NCI-H774 (cell line): Measurements from ENCODE around the gene PNMA6E.
"Not testable (repeated sequence)": the region's sequence is repeated elsewhere in the genome, so short reads cannot be mapped to it uniquely, and the experiment has no call there.

ENCODE experiments used
- DNase-seq: peaks from one replicate; lab custom pipeline; 2025; lab: John Stamatoyannopoulos, UW

The PNMA6E gene

GRCh38 chrX:153408221-153408721 is 7.1 kb upstream of the PNMA6E start:
- no peak for DNase-seq

DNA sequence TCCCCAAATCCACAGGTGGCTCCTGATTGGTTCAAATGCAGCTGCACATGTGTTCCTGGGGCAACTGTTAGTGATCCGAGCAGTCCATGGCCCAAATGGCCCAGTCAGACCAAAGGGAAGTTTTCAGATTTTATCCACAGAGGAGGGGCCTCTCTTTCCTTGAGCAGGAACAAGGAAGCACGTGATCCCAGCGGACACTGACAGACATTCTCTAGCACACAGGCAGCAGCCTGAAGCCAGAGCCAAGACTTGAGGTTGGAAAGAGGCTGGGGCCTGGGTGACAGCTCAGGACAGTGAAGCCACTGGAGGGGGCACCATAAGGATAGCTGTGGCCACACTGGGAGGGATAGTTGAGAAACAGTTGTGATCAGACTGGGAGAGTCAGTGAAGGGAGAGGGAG is 6.6 kb upstream of the PNMA6E start:
- no peak for DNase-seq

DNA sequence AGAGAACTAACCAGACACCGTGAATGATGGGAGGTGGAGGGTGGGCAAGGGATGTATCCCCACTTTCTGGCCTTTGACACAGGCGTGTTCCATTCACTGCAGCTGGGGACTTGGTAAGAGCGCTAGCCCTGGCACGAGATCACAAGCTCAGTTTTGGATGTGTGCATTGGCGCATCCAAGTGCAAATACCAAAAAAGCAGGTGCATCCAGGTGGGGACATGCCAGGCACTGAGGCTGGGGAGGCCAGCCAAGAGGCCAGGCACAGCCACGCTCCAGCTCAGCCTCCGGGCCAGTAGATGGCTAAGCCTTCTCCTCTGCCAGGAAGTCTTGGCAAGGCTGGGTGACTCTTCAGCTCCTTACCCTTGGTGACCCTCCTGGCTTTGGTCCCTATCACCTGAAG is 5.8 kb upstream of the PNMA6E start:
- no peak for DNase-seq

- no peak for DNase-seq
These were observed 4.9 kb upstream of the PNMA6E start for GRCh38 chrX:153406011-153406410.

- no peak for DNase-seq
These were observed 4.3 kb upstream of the PNMA6E start for GRCh38 chrX:153405426-153405825.

GRCh38 chrX:153404333-153404732 is 3.2 kb upstream of the PNMA6E start:
- not testable (repeated sequence) for DNase-seq

- no peak for DNase-seq
These were observed 711 bp downstream of the PNMA6E start for GRCh38 chrX:153400146-153401132.

DNA sequence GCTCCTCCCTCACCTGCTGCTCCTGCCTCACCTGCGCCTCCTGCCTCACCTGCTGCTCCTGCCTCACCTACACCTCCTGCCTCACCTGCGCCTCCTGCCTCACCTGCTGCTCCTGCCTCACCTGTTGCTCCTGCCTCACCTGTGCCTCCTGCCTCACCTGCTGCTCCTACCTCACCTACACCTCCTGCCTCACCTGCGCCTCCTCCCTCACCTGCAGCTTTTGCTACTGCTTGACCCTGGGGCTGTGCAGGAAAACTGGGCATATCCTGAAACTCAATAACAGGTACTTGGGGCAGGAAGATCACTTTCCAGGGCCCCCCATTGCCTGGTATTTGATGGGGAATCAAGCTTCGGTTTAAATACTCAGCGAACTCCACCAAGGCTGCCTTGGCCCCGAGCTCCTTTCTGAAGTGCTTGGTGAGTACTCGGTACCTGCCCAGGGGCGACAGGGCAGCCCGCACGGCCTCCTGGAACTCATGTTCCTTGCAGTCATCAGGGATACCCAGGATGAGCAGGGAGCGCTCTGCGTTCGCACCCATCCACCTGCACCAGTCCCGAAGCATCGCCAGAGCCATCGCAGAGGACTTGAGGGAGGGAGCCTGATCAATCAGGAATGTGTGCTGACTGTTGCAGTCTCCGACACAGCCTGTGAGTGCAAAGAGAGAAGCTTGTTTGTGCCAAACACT is 2.7 kb downstream of the PNMA6E start:
- no peak for DNase-seq

- no peak for DNase-seq
These were observed 3.7 kb downstream of the PNMA6E start for GRCh38 chrX:153397256-153397960.

DNA sequence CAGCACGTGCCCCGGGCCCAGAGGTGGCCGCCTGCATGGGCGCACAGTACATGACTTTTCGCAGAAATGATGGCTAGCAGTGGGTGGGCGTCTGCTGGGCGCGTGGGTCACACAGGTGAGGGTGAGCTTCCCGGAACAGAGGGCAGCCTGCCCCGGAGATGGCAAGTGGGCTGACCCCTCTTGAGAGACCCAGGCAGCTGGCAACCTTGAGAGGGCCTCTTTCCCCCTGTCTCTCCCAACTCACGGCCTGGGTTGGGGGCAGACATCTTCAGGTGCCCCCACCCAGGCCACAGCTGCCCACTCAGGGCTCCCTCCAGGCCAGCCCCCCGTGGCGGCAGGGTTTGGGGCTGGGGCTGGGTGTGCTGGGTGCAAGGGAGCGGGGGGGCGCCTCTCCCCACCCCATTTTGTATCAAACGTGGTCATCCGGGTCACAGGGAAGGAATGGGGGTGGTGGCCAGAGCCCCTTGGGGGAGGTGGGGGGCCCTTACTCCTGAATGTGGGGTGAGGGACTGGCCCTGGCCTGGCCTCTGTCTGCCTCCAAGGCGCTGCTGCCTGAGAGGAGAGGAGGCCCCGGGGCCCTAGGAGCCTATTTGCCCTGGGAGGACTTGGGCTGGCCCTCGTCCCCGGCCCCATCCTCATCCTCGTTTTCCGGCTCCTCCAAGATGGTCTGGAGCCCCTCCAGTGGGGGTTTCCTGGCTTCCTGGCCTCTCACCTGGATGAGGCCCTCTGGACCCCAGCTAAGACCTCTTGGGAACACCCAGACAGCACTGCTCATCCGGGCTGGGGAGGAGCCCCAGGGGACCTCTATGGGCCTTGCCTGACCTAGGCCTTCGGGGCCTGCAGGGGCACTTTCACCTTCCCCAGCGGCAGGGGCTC is 4.6 kb downstream of the PNMA6E start:
- no peak for DNase-seq

DNA sequence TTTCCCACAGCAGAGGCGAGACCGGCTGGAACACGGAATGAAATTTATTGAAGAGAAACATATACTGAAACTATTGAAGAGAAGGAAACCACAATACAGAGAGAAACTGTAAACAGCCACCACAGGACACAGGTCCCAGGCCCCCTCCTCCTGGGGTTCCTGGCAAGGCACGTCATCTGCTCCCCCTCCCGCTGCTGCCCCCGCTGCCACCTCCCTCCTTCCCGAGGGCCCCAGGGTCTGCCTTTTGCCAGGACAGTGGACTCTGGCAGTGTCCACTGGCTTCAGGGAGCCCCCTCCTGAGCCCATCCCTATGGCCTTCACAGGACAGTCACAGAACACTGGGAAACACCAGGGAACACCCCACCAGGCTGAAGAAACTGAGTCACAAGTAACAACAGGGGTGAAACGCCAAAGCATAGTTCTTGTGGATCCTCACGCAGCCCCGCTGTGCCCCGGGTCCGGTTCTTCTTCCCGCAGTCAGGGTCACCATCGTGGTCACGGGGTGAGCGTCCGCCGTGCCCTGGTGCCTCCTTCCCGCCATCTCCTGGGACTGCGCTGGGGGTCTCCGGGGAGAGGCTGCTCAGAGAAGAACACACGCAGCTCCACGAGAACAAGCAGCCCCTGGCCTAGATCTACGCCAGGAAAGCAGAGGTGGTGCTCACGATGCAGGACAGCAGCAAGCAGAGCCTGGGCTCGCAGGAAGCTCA is 5.4 kb downstream of the PNMA6E start:
- no peak for DNase-seq

- no peak for DNase-seq
These were observed 6.5 kb downstream of the PNMA6E start for GRCh38 chrX:153394612-153395011.

GRCh38 chrX:153392642-153393321 is 8.4 kb downstream of the PNMA6E start:
- DNase-seq: no peak

DNA sequence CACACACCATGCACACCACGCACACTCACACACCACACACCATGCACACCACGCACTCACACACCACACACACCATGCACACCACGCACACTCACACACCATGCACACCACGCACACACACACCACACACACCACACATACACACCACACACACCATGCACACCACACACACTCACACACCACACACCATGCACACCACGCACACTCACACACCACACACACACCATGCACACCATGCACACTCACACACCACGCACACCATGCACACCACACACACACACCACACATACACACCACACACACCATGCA is 11.7 kb downstream of the PNMA6E start:
- DNase-seq: not testable (repeated sequence)

GRCh38 chrX:153388722-153389459 is 12.3 kb downstream of the PNMA6E start:
- DNase-seq: no peak

DNA sequence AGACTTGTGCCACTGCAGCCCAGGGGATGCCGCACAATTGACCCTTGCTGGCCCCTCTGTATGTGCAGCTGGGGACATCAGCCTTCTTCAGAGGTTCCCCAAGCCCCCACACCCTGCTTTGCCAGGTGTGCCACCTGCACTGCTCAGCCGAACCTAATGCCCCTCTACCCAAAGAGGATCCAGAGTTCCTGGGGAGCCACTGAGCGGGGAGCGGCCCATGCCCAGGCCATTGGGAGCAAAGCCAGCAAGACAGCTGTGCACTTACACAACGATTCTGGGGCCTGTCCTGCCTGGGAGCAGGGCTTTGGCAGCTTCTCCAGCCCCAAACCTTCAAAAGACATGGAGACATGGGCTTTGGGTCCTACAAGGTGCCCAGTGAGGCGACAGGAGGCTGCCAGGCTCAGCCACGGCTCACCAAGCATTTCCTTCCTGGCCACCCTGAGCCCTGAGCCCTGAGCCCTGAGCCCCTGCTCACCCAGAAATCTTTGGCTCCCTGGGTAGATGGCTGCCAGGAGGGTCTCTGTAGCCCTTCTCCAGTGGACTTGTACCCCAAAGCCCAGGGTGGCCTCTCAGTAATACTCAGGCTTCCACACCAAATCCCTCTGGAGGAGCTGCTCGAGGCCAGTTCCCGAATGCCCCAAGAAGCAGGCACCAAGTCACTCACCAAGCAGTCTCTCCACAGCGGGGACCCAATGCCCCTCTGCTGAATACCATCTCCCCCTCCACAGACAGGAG is 13.0 kb downstream of the PNMA6E start:
- no peak for DNase-seq

GRCh38 chrX:153387345-153387744 is 13.8 kb downstream of the PNMA6E start:
- DNase-seq: no peak

- no peak for DNase-seq
These were observed 15.1 kb downstream of the PNMA6E start for GRCh38 chrX:153386097-153386496.

- not testable (repeated sequence) for DNase-seq
These were observed 16.2 kb downstream of the PNMA6E start for GRCh38 chrX:153384973-153385372.
